ENCODE results near the gene C3orf49. TPM values are rescaled to one million over a fixed set of nuclear protein-coding genes. Genes with fewer than 3 reads are reported as not detected.

The C3orf49 gene
- total RNA-seq, 1 donor from 2014 or later, result not detected

- intact Hi-C loops (cut with micrococcal nuclease), result loop anchor here (1.0 kb wide), 1 partner anchor 469 kb away; no protein-coding TSS in a partner anchor
- no peak overlapping the region for H3K27ac Mint-ChIP-seq
- peaks cover 4% of the 10 kb centered on the region for H3K4me1 Mint-ChIP-seq
Observed at GRCh38 chr3:63818282-63819150, 583 bp upstream of the C3orf49 start.

GRCh38 chr3:63824309-63824708 lies 5.2 kb downstream of the C3orf49 start:
- Mint-ChIP-seq H3K27ac (no peak overlapping the region), H3K4me1 (no peaks in the 10 kb centered on the region), H3K36me3 (ENCODE audit: low read depth) (peaks cover 7% of the 10 kb centered on the region), H3K27me3 (no peaks in the 10 kb centered on the region), H3K4me3 (no peak overlapping the region), H3K9me3 (no peaks in the 10 kb centered on the region)
- intact Hi-C loops (cut with micrococcal nuclease), result no loop called here
- DNase-seq, result no peak

More at GRCh38 chr3:63818282-63819150, 583 bp upstream of the C3orf49 start:
- H3K4me3 Mint-ChIP-seq, result no peak overlapping the region
- no peaks in the 10 kb centered on the region for H3K9me3 Mint-ChIP-seq
- H3K36me3 Mint-ChIP-seq (ENCODE audit: low read depth), result no peaks in the 10 kb centered on the region
- H3K27me3 Mint-ChIP-seq, result no peaks in the 10 kb centered on the region
- DNase-seq, result peak; percentile 87

DNA sequence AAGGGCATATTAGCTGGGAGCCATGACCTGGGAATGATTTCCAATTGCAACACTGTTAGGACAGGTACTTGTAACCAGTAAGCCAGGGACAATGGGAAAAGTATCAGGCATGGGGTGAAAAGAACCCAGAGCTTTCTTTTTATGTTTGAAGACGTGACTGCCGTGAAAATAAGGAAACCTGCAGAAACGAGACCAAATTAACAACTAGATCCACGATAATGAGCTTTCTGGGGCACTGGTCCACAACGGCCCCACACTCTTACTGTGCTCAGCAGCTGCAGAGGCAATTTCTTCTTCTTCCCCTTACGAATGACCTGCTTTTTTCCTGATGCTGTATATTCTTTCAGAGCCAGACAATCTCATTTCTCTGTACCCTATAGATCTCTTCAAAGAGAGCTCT lies 11.4 kb downstream of the C3orf49 start:
- no peaks in the 10 kb centered on the region for H3K9me3 Mint-ChIP-seq
- no peak overlapping the region for H3K4me3 Mint-ChIP-seq
- peaks cover 23% of the 10 kb centered on the region for H3K36me3 Mint-ChIP-seq (ENCODE audit: low read depth)
- no peak for DNase-seq
- no peaks in the 10 kb centered on the region for H3K27me3 Mint-ChIP-seq
- no peak overlapping the region for H3K27ac Mint-ChIP-seq
- intact Hi-C loops (cut with micrococcal nuclease), result no loop called here
- no peaks in the 10 kb centered on the region for H3K4me1 Mint-ChIP-seq

GRCh38 chr3:63832395-63832794 lies 13.3 kb downstream of the C3orf49 start:
- Mint-ChIP-seq H3K27me3 (no peaks in the 10 kb centered on the region), H3K27ac (no peak overlapping the region), H3K9me3 (no peaks in the 10 kb centered on the region), H3K4me3 (no peak overlapping the region), H3K4me1 (no peaks in the 10 kb centered on the region), H3K36me3 (ENCODE audit: low read depth) (peaks cover 25% of the 10 kb centered on the region)
- no peak for DNase-seq
- intact Hi-C loops (cut with micrococcal nuclease), result no loop called here

- Mint-ChIP-seq H3K4me3 (no peak overlapping the region), H3K4me1 (no peaks in the 10 kb centered on the region), H3K9me3 (peaks cover 6% of the 10 kb centered on the region), H3K36me3 (ENCODE audit: low read depth) (peaks cover 24% of the 10 kb centered on the region), H3K27me3 (no peaks in the 10 kb centered on the region), H3K27ac (peak overlapping the region; percentile 22)
- intact Hi-C loops (cut with micrococcal nuclease), result no loop called here
- no peak for DNase-seq
Observed at GRCh38 chr3:63841704-63842103, 22.6 kb downstream of the C3orf49 start.

DNA sequence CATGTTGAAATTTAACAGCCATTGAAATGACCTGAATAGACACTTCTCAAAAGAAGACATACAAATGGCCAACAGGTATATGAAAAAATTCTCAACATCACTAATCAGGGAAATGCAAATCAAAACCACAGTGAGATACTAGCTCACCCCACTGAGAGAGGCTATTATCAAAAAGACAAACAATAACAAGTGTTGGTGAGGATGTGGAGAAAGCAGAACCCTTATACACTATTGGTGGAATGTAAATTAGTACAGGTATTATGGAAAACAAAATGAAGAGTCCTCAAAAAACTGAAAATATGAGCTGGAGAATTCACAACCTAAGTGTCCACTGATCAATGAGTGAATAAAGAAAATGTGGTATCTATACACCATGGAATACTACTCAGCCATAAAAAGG lies 23.0 kb downstream of the C3orf49 start:
- no peaks in the 10 kb centered on the region for H3K4me1 Mint-ChIP-seq
- no peak for DNase-seq
- H3K36me3 Mint-ChIP-seq (ENCODE audit: low read depth), result peaks cover 24% of the 10 kb centered on the region
- H3K27ac Mint-ChIP-seq, result no peak overlapping the region
- intact Hi-C loops (cut with micrococcal nuclease), result no loop called here
- H3K27me3 Mint-ChIP-seq, result no peaks in the 10 kb centered on the region
- no peak overlapping the region for H3K4me3 Mint-ChIP-seq
- peaks cover 6% of the 10 kb centered on the region for H3K9me3 Mint-ChIP-seq

- H3K4me1 Mint-ChIP-seq, result peaks cover 1% of the 10 kb centered on the region
- no peak overlapping the region for H3K27ac Mint-ChIP-seq
- intact Hi-C loops (cut with micrococcal nuclease), result no loop called here
Observed at GRCh38 chr3:63845215-63845614, 26.1 kb downstream of the C3orf49 start.

GRCh38 chr3:63847718-63848450 lies 28.8 kb downstream of the C3orf49 start:
- no peak overlapping the region for H3K27ac Mint-ChIP-seq
- H3K36me3 Mint-ChIP-seq (ENCODE audit: low read depth), result peaks cover 24% of the 10 kb centered on the region
- peaks cover 7% of the 10 kb centered on the region for H3K4me1 Mint-ChIP-seq
- H3K9me3 Mint-ChIP-seq, result no peaks in the 10 kb centered on the region
- intact Hi-C loops (cut with micrococcal nuclease), result no loop called here
- no peak for DNase-seq
- no peaks in the 10 kb centered on the region for H3K27me3 Mint-ChIP-seq
- H3K4me3 Mint-ChIP-seq, result no peak overlapping the region

More at GRCh38 chr3:63845215-63845614, 26.1 kb downstream of the C3orf49 start:
- DNase-seq, result no peak
- H3K4me3 Mint-ChIP-seq, result no peak overlapping the region
- H3K36me3 Mint-ChIP-seq (ENCODE audit: low read depth), result peaks cover 23% of the 10 kb centered on the region
- peaks cover 6% of the 10 kb centered on the region for H3K9me3 Mint-ChIP-seq
- H3K27me3 Mint-ChIP-seq, result no peaks in the 10 kb centered on the region

DNA sequence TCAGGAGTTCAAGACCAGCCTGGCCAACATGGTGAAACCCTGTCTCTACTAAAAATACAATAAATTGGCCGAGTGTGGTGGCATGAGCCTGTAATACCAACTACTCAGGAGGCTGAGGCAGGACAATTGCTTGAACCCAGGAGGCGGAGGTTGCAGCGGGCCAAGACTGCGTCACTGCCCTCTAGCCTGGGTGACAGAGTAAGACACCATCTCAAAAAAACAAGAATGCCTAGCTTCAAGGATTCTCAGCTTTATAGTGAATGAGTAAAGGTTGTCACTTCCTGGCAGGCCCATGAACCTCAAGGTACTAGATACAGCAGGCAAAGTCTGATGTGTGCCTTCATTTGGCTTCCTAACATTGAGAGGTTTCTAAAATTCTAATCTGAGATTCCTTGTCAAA lies 30.1 kb downstream of the C3orf49 start:
- Mint-ChIP-seq H3K4me3 (no peak overlapping the region), H3K4me1 (peaks cover 7% of the 10 kb centered on the region), H3K27me3 (no peaks in the 10 kb centered on the region), H3K9me3 (no peaks in the 10 kb centered on the region), H3K27ac (no peak overlapping the region), H3K36me3 (ENCODE audit: low read depth) (peaks cover 19% of the 10 kb centered on the region)
- DNase-seq, result no peak
- intact Hi-C loops (cut with micrococcal nuclease), result no loop called here

DNA sequence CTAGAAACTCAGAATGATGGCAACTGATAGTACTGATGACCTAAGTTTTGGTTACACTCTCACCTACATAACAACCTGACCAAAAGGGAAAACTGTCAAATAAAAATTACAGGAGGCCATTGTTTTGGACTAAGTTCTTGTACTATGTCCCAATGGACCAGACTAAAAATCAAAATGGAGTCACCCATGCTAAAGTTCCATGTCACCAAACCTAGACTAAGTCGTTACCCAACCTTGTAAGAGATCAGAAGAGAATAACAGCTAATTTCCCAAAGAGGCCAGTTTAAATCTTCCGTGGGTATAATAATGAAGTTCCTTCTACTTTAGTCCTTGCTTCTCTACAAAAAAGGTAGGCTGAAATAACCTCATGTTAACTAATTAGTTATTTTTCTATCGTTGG lies 32.2 kb downstream of the C3orf49 start:
- Mint-ChIP-seq H3K36me3 (ENCODE audit: low read depth) (peaks cover 16% of the 10 kb centered on the region), H3K9me3 (no peaks in the 10 kb centered on the region), H3K27me3 (no peaks in the 10 kb centered on the region), H3K4me1 (peaks cover 13% of the 10 kb centered on the region), H3K4me3 (no peak overlapping the region), H3K27ac (no peak overlapping the region)
- DNase-seq, result no peak
- intact Hi-C loops (cut with micrococcal nuclease), result no loop called here

DNA sequence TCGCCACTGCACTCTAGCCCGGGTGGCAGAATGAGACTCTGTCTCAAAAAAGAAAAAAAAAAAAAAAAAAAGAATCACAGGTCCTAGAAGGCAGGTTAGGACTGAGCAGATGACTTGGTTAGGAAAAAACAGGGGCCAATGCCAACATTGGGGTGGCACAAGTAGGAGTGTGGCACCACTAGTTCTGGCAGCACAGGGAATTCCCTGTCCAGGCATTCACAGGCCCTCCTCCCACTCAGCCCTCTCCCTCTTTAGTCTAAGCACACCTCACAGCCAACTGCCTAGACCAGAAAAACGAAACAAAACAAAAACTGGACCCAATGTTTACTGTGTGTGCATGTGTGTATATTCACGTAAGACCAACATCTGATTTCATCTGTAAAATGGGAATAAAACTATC lies 34.0 kb downstream of the C3orf49 start:
- intact Hi-C loops (cut with micrococcal nuclease), result no loop called here
- Mint-ChIP-seq H3K36me3 (ENCODE audit: low read depth) (peaks cover 14% of the 10 kb centered on the region), H3K4me1 (peaks cover 16% of the 10 kb centered on the region), H3K9me3 (no peaks in the 10 kb centered on the region), H3K27me3 (no peaks in the 10 kb centered on the region), H3K27ac (no peak overlapping the region), H3K4me3 (no peak overlapping the region)
- no peak for DNase-seq

DNA sequence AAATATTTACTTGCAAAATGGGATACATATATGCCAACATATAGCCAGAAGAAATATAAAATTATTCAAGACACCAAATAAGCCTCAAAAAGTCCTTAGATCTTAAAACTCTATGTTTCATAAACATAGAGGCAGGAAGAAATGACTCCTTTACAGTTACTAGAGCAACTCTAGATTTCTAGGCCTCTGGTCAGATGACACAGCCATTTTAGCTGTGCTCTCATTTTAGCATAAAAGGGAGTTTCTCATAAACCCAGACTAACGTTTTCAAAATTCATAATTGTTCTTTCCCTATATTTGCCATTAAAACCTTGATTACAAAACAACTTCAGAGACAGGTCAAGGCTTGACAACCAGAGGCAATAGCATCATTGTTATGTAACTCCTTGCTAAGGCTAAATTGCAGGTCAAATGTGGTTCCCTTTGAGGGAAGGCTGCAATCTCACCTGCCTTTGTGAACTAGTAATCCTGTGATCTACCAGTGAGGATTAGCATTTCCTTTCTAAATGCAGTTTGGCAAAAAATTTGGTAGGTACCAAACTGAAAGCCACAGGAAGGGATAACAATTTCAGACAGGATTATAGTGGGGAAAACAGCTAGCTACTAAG lies 36.3 kb downstream of the C3orf49 start:
- Mint-ChIP-seq H3K4me1 (peaks cover 22% of the 10 kb centered on the region), H3K36me3 (ENCODE audit: low read depth) (peaks cover 11% of the 10 kb centered on the region), H3K27me3 (no peaks in the 10 kb centered on the region), H3K27ac (no peak overlapping the region), H3K9me3 (no peaks in the 10 kb centered on the region), H3K4me3 (no peak overlapping the region)
- DNase-seq, result no peak
- intact Hi-C loops (cut with micrococcal nuclease), result no loop called here

- Mint-ChIP-seq H3K27me3 (no peaks in the 10 kb centered on the region), H3K4me3 (no peak overlapping the region), H3K9me3 (no peaks in the 10 kb centered on the region), H3K36me3 (ENCODE audit: low read depth) (peaks cover 6% of the 10 kb centered on the region), H3K4me1 (peaks cover 30% of the 10 kb centered on the region), H3K27ac (no peak overlapping the region)
- no peak for DNase-seq
- intact Hi-C loops (cut with micrococcal nuclease), result no loop called here
Observed at GRCh38 chr3:63857311-63857710, 38.2 kb downstream of the C3orf49 start.

GRCh38 chr3:63860776-63861175 lies 41.7 kb downstream of the C3orf49 start:
- intact Hi-C loops (cut with micrococcal nuclease), result loop anchor here (5.0 kb wide), 3 partner anchors 37 to 132 kb away; no protein-coding TSS in a partner anchor
- H3K9me3 Mint-ChIP-seq, result no peaks in the 10 kb centered on the region
- H3K36me3 Mint-ChIP-seq (ENCODE audit: low read depth), result peaks cover 17% of the 10 kb centered on the region
- no peak overlapping the region for H3K27ac Mint-ChIP-seq
- no peaks in the 10 kb centered on the region for H3K27me3 Mint-ChIP-seq
- peaks cover 39% of the 10 kb centered on the region for H3K4me1 Mint-ChIP-seq
- H3K4me3 Mint-ChIP-seq, result no peak overlapping the region
- DNase-seq, result no peak

All from activated CD4-positive, alpha-beta T cell treated with anti-CD3 and anti-CD28 coated beads, Interleukin-2, amount 10 ng/mL, durations not matched to agents 24 days and 14 days (primary cell).